ENCODE measurements around the gene PCSK6.

The PCSK6 gene

DNA sequence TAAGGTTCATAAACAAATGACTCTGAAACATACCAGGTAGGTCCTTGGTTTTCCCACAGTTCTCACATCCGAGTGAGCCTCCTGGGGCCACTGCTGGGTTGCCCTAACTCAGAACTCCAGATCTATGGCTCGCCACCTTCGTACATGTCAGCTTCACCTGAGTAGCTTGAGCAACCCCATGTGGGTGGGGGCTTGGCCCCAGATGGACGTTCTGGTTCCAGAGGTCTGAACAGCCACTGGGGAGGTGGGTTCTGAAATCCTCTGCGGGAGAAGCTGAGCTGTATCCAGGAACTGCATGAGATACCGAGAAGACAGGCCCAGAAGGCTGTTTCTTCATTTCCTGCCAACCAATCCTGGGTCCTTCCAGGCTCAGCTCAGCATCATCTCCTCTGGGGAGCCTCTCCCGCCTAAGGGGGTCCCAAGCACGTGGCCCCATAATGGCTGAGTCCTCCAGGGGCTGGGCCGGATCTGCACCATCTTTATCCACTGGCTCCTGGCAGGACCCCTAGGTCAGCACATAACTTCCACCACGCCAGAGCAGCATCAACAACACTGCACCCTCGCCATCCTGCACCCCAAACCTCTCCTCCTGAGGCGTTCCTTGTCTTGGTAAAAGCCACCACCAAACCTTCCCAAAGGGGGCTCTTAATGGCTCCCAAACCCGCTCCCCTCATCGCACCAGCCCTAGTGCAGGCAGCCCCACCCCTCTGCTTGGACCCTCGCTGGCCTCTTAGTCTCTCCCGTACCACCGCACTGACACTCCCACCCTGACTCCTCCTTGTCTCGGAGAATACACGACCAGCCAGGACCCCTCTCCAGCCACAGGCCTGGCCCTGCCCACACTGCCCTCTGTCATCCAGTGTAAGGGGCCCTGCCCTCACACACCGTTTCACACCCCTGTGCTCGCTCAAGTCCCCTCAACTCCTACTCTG, 39.8 kb downstream of the PCSK6 start:
- ChIA-PET POLR2A (no interaction called here), CTCF (no interaction called here)
- H3K4me3 ChIP-seq (ENCODE audit: low read depth, low read length), result no peak overlapping the region
- TF ChIP-seq, protein P1, sequence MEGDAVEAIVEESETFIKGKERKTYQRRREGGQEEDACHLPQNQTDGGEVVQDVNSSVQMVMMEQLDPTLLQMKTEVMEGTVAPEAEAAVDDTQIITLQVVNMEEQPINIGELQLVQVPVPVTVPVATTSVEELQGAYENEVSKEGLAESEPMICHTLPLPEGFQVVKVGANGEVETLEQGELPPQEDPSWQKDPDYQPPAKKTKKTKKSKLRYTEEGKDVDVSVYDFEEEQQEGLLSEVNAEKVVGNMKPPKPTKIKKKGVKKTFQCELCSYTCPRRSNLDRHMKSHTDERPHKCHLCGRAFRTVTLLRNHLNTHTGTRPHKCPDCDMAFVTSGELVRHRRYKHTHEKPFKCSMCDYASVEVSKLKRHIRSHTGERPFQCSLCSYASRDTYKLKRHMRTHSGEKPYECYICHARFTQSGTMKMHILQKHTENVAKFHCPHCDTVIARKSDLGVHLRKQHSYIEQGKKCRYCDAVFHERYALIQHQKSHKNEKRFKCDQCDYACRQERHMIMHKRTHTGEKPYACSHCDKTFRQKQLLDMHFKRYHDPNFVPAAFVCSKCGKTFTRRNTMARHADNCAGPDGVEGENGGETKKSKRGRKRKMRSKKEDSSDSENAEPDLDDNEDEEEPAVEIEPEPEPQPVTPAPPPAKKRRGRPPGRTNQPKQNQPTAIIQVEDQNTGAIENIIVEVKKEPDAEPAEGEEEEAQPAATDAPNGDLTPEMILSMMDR (IDR thresholded peaks at IDR 0.05; ENCODE audit: insufficient read depth, low read length, missing control alignments), result no peak
- DNase-seq (ENCODE audit: low read depth, low spot score), result no peak

DNA sequence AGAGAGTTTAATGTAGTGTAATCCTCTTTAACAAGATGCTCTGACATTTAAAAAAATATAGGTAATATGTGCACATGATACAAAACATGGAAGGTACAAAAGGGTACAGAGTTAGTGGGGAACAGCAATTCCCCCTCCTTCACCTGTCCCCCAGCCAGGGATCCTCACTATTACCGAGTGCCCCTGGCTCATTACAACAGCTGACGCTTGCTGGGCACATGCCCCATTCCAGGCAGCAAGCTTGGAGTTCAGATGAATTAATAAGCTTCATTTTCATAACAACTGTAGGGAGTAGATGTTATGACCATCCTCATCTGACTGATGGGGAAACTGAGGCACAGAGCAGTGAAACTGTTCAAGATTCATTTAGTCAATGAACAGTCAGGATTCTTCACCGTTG, 41.2 kb downstream of the PCSK6 start:
- TF ChIP-seq, protein P1 (IDR thresholded peaks at IDR 0.05; ENCODE audit: insufficient read depth, low read length, missing control alignments), result no peak
- H3K4me3 ChIP-seq (ENCODE audit: low read depth, low read length), result no peak overlapping the region
- CTCF ChIA-PET, result no interaction called here
- DNase-seq (ENCODE audit: low read depth, low spot score), result no peak
- POLR2A ChIA-PET, result no interaction called here

DNA sequence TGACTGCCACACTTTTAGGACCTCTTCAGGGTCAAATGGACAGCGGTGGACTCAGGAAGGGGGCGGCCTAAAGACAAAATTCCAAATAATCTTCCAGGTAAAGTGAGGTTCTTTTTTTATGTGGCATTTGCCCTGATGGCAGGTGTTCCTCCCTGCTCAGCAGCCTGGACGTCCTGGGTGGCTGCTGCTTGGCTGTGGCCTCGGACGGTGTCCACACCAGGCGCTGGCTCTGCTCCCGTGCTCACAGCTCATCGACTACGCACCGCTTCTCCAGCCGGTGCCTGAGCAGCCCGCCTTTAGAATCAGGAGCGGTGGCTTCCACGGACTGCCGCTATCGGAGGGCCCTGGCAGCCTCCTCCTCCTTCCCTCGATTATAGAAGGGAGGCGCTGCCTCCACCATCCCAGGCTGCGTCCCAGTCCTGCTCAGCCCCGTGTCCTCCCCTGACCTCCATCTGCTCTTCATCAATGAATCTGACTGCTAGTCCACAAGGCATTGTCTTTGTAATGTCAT, 41.9 kb downstream of the PCSK6 start:
- CTCF ChIA-PET, result no interaction called here
- POLR2A ChIA-PET, result no interaction called here
- TF ChIP-seq, protein P1 (IDR thresholded peaks at IDR 0.05; ENCODE audit: insufficient read depth, low read length, missing control alignments), result no peak
- no peak for DNase-seq (ENCODE audit: low read depth, low spot score)
- H3K4me3 ChIP-seq (ENCODE audit: low read depth, low read length), result no peak overlapping the region

DNA sequence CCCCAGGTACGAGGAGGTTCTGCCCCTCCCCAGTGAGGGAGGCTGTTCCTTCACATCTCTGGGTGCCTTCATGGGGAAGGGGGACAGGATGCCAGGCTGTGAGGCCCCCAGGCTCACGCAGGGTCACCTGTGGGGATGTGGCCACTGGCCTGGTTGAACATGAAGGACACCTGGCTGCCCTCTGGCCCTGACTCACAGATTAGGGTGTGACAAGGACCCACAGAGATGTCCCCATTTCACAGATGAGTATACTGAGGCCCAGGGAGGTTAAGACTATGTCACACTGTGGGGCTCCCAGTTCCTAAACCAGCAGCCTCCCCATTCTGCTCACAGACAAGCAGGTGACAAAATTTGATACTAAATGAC, 42.4 kb downstream of the PCSK6 start:
- TF ChIP-seq, protein P1 (IDR thresholded peaks at IDR 0.05; ENCODE audit: insufficient read depth, low read length, missing control alignments), result no peak
- H3K4me3 ChIP-seq (ENCODE audit: low read depth, low read length), result no peak overlapping the region
- POLR2A ChIA-PET, result no interaction called here
- DNase-seq (ENCODE audit: low read depth, low spot score), result no peak
- CTCF ChIA-PET, result no interaction called here

DNA sequence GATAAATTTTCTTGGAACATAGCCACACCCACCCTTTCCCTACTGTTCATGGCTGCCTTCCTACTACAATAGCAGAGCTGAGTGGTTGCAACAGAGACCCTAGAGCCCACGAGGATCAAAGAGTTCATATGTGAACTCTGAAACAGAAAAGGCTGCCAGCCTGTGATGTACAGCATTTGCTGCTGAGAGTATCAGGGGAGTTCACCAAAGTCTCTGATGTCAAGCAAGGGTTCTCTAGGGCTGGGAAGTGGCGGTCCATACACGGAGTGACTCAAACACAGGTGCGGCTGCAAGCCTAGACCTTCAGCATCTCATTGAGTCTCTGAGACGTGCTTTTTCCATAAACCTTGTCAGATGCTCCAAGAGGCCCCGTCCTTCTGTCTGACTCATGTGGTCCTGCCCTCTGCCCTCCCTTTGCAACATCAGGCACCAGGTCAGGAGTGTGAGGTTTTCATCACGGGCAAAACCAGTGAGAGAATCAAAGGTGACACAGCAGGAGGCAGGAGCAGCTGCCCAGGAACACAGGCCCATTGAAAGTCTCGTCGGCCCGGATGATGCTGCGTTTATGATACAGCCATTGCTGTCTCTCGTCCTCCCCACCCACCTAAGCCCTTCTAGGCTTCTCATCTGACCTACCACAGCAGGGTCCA, 42.9 kb downstream of the PCSK6 start:
- ChIA-PET POLR2A (no interaction called here), CTCF (no interaction called here)
- TF ChIP-seq, protein P1 (IDR thresholded peaks at IDR 0.05; ENCODE audit: insufficient read depth, low read length, missing control alignments), result no peak
- H3K4me3 ChIP-seq (ENCODE audit: low read depth, low read length), result no peak overlapping the region
- no peak for DNase-seq (ENCODE audit: low read depth, low spot score)

All from AG04449 (cell line).